ENCODE results near the gene ZNF547.
"Not testable (repeated sequence)": the region's sequence is repeated elsewhere in the genome, so short reads cannot be mapped to it uniquely, and the experiment has no call there.

The ZNF547 gene

GRCh38 chr19:57357406-57357805 is 5.9 kb upstream of the ZNF547 start:
- TF ChIP-seq POLR2AphosphoS5 (IDR thresholded peaks at IDR 0.05; ENCODE audit: borderline replicate concordance, low read depth, low read length) (no peak), FOXP2 (optimal IDR thresholded peaks at IDR 0.05; ENCODE audit: control extremely low read depth, extremely low read length, insufficient read depth) (no peak), EZH2 (IDR thresholded peaks at IDR 0.05) (no peak)
- Histone ChIP-seq H3K9me3 (ENCODE audit: low read depth, low read length) (peaks cover 9% of the 10 kb centered on the region), H3K36me3 (ENCODE audit: insufficient read depth, low read length) (peaks cover 64% of the 10 kb centered on the region), H3K9ac (ENCODE audit: insufficient read length) (no peak overlapping the region), H3K27ac (no peak overlapping the region), H3K4me3 (no peak overlapping the region)
- no peak for DNase-seq (ENCODE audit: low read depth, low spot score)

DNA sequence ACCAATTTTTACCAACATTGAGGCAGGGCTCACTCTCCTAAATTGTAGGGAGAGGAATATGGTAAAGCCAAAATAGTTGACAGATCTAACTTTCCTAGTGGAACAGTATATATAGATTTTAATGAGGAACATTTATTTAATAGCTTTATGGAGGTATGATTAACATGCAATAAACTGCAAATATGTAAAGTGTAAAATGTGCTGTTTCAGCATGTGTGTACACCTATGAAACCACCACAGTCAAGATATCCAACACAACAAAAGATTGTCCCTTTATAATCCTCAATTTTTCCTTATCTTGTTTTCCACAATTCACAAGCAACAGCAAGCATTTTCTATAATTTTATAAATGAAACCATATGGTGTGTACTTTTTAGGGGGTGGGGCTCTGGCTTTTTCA is 4.1 kb upstream of the ZNF547 start:
- Histone ChIP-seq H3K27ac (no peak overlapping the region), H3K9ac (ENCODE audit: insufficient read length) (no peak overlapping the region), H3K4me3 (no peak overlapping the region), H3K9me3 (ENCODE audit: low read depth, low read length) (peaks cover 12% of the 10 kb centered on the region), H3K36me3 (ENCODE audit: insufficient read depth, low read length) (peaks cover 45% of the 10 kb centered on the region)
- DNase-seq (ENCODE audit: low read depth, low spot score), result no peak
- TF ChIP-seq FOXP2 (optimal IDR thresholded peaks at IDR 0.05; ENCODE audit: control extremely low read depth, extremely low read length, insufficient read depth) (no peak), EZH2 (IDR thresholded peaks at IDR 0.05) (no peak), POLR2AphosphoS5 (IDR thresholded peaks at IDR 0.05; ENCODE audit: borderline replicate concordance, low read depth, low read length) (no peak)

DNA sequence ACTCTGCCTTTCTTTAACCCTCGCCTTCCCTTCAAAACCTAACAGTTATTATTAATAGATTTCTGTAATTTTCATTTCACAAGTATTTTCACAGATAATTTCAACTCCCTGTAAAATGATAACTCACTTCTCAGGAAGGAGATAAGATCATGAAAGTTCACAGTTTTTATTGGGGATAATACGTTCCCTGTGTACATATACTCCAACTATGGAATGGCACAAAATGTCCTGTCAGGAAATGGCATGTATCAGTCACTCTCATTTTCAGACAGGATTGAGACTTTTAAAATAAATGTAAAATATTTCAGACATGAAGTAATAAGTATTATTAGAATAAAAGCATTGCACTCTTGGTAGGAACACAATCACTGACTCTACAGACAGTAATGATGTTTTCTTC is 932 bp upstream of the ZNF547 start:
- no peak for DNase-seq (ENCODE audit: low read depth, low spot score)
- no peak for TF ChIP-seq EZH2 (IDR thresholded peaks at IDR 0.05)
- TF ChIP-seq FOXP2 (optimal IDR thresholded peaks at IDR 0.05; ENCODE audit: control extremely low read depth, extremely low read length, insufficient read depth), result no peak
- TF ChIP-seq POLR2AphosphoS5 (IDR thresholded peaks at IDR 0.05; ENCODE audit: borderline replicate concordance, low read depth, low read length), result no peak
- Histone ChIP-seq H3K4me3 (peak overlapping the region; percentile 95), H3K9me3 (ENCODE audit: low read depth, low read length) (peaks cover 3% of the 10 kb centered on the region; the same call in 1 of the 2 replicates), H3K36me3 (ENCODE audit: insufficient read depth, low read length) (peaks cover 22% of the 10 kb centered on the region), H3K9ac (ENCODE audit: insufficient read length) (peak overlapping the region; percentile 88), H3K27ac (peak overlapping the region; percentile 98)

DNA sequence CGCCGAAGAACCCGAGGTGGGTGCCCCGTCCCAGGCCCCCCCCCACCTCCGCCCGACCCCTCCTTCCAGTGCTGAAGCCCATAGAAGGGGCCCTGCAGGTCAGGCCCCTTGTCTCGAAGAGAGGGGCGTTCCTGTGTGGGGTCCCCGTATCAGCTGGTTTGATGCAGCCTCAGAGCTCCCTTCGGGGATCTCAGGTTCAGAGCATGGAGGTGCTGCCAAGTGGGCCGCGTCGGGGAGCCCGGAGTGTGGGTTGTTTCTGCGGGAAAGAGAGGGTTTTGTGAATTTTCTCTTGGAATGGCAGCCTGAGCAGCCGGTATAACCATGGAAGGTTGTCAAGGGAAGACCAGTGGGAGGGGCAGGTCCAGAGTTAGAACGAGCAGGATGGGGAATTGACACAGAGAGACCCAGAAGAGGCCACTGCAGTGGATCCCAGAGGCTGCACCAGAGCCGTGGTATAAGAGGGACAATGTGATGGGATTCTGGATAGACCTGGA is 384 bp downstream of the ZNF547 start:
- TF ChIP-seq EZH2 (IDR thresholded peaks at IDR 0.05), result no peak
- no peak for TF ChIP-seq POLR2AphosphoS5 (IDR thresholded peaks at IDR 0.05; ENCODE audit: borderline replicate concordance, low read depth, low read length)
- TF ChIP-seq FOXP2 (optimal IDR thresholded peaks at IDR 0.05; ENCODE audit: control extremely low read depth, extremely low read length, insufficient read depth), result no peak
- Histone ChIP-seq H3K4me3 (peak overlapping the region; percentile 95), H3K36me3 (ENCODE audit: insufficient read depth, low read length) (peaks cover 8% of the 10 kb centered on the region; the same call in 1 of the 2 replicates), H3K9ac (ENCODE audit: insufficient read length) (peak overlapping the region; percentile 88), H3K9me3 (ENCODE audit: low read depth, low read length) (peaks cover 3% of the 10 kb centered on the region; the same call in 1 of the 2 replicates), H3K27ac (peak overlapping the region; percentile 79)
- DNase-seq (ENCODE audit: low read depth, low spot score), result no peak

DNA sequence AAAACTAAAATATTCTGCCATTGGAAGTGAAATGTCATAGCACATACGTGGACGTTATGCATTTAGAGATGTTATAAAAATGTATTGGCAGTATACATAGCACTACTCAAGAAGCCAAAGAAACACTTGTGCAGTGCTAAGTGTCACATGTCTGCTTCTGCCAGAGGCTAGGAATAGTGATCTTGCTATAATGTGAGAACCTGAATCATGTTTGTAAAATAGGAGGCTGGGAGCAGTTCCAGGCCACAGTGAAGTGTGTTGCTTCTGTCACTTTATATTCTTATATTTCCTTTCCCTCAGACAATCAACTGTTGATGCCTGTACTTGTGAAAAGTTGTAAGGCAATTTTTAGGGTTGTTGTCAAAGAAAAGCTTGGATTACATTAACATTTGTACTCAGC is 3.4 kb downstream of the ZNF547 start:
- no peak for TF ChIP-seq POLR2AphosphoS5 (IDR thresholded peaks at IDR 0.05; ENCODE audit: borderline replicate concordance, low read depth, low read length)
- no peak for TF ChIP-seq FOXP2 (optimal IDR thresholded peaks at IDR 0.05; ENCODE audit: control extremely low read depth, extremely low read length, insufficient read depth)
- TF ChIP-seq EZH2 (IDR thresholded peaks at IDR 0.05), result no peak
- Histone ChIP-seq H3K9ac (ENCODE audit: insufficient read length) (no peak overlapping the region), H3K36me3 (ENCODE audit: insufficient read depth, low read length) (peaks cover 8% of the 10 kb centered on the region; the same call in 1 of the 2 replicates), H3K4me3 (no peak overlapping the region), H3K9me3 (ENCODE audit: low read depth, low read length) (peaks cover 3% of the 10 kb centered on the region; the same call in 1 of the 2 replicates), H3K27ac (no peak overlapping the region)
- DNase-seq (ENCODE audit: low read depth, low spot score), result no peak

GRCh38 chr19:57374179-57374578 is 10.8 kb downstream of the ZNF547 start:
- Histone ChIP-seq H3K4me3 (no peak overlapping the region), H3K9ac (ENCODE audit: insufficient read length) (no peak overlapping the region), H3K27ac (no peak overlapping the region), H3K9me3 (ENCODE audit: low read depth, low read length) (peaks cover 9% of the 10 kb centered on the region; the same call in 1 of the 2 replicates), H3K36me3 (ENCODE audit: insufficient read depth, low read length) (peaks cover 44% of the 10 kb centered on the region)
- no peak for TF ChIP-seq POLR2AphosphoS5 (IDR thresholded peaks at IDR 0.05; ENCODE audit: borderline replicate concordance, low read depth, low read length)
- TF ChIP-seq EZH2 (IDR thresholded peaks at IDR 0.05), result no peak
- TF ChIP-seq FOXP2 (optimal IDR thresholded peaks at IDR 0.05; ENCODE audit: control extremely low read depth, extremely low read length, insufficient read depth), result no peak
- DNase-seq (ENCODE audit: low read depth, low spot score), result no peak

DNA sequence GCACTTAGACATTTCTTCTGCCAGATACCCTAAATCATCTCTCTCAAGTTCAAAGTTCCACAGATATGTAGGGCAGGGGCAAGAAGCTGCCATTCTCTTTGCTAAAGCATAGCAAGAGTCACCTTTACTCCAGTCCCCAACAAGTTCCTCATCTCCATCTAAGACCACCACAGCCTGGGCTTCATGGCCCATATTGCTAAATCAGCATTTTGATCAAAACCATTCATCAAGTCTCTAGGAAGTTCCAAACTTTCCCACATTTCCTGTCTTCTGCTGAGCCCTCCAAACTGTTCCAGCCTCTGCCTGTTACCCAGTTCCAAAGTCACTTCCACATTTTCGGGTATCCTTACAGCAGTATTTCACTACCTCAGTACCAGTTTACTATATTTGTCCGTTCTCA is 11.3 kb downstream of the ZNF547 start:
- H3K9me3 ChIP-seq (ENCODE audit: low read depth, low read length); H3K4me3 ChIP-seq; H3K9ac ChIP-seq (ENCODE audit: insufficient read length); H3K27ac ChIP-seq; DNase-seq (ENCODE audit: low read depth, low spot score): not testable (repeated sequence)
- peaks cover 44% of the 10 kb centered on the region for H3K36me3 ChIP-seq (ENCODE audit: insufficient read depth, low read length)

DNA sequence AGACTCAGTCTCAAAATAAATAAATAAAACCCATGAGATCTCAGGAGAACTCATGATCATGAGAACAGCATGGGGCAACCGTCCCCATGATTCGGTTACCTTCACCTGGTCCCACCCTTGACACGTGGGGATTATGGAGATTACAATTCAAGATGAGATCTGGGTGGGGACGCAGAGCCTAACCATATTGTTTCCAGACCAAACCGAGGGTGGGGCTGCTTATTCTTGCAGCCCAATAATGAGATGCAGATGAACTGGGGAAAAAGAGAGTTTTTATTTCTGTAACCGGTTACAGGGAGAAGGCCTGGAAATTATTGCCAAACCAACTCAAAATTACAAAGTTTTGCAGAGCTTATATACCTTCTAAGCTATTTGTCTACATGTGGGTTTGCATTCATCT is 12.8 kb downstream of the ZNF547 start:
- no peak for DNase-seq (ENCODE audit: low read depth, low spot score)
- no peak overlapping the region for H3K4me3 ChIP-seq
- TF ChIP-seq POLR2AphosphoS5 (IDR thresholded peaks at IDR 0.05; ENCODE audit: borderline replicate concordance, low read depth, low read length) (no peak), EZH2 (IDR thresholded peaks at IDR 0.05) (no peak), FOXP2 (optimal IDR thresholded peaks at IDR 0.05; ENCODE audit: control extremely low read depth, extremely low read length, insufficient read depth) (no peak)
- no peak overlapping the region for H3K27ac ChIP-seq
- peaks cover 44% of the 10 kb centered on the region for H3K36me3 ChIP-seq (ENCODE audit: insufficient read depth, low read length)
- no peak overlapping the region for H3K9ac ChIP-seq (ENCODE audit: insufficient read length)
- H3K9me3 ChIP-seq (ENCODE audit: low read depth, low read length), result peaks cover 9% of the 10 kb centered on the region; the same call in 1 of the 2 replicates

GRCh38 chr19:57377498-57378146 is 14.3 kb downstream of the ZNF547 start:
- DNase-seq (ENCODE audit: low read depth, low spot score), result no peak
- Histone ChIP-seq H3K36me3 (ENCODE audit: insufficient read depth, low read length) (peaks cover 35% of the 10 kb centered on the region), H3K4me3 (no peak overlapping the region), H3K9ac (ENCODE audit: insufficient read length) (no peak overlapping the region), H3K9me3 (ENCODE audit: low read depth, low read length) (peaks cover 9% of the 10 kb centered on the region; the same call in 1 of the 2 replicates), H3K27ac (no peak overlapping the region)
- TF ChIP-seq FOXP2 (optimal IDR thresholded peaks at IDR 0.05; ENCODE audit: control extremely low read depth, extremely low read length, insufficient read depth), result no peak
- no peak for TF ChIP-seq EZH2 (IDR thresholded peaks at IDR 0.05)
- TF ChIP-seq POLR2AphosphoS5 (IDR thresholded peaks at IDR 0.05; ENCODE audit: borderline replicate concordance, low read depth, low read length), result no peak

Measured in SK-N-MC (cell line).